Testis (tissue), 2 donors: ENCODE data around the gene VAMP5.

Experiments
- CTCF ChIP-seq, 3 experiments: fragments of 450-650 bp in 2 of 3; fragments of 200-600 bp in 1 of 3; sonication (generic) in 1 of 3; IDR thresholded peaks; one replicate each; pipeline ENCODE4 v1.5.1; 2016 to 2019; ENCODE audit warnings: antibody characterized with exemption in 3 of 3, mild to moderate bottlenecking in 2 of 3, moderate library complexity in 1 of 3
- POLR2A ChIP-seq: fragments of 450-650 bp; IDR thresholded peaks from one replicate; pipeline ENCODE4 v1.6.1; 2017; ENCODE audit warnings: antibody characterized with exemption, mild to moderate bottlenecking, moderate library complexity

GRCh38 chr2:85602476-85603234, 18.4 kb downstream of the VAMP5 start, which contains the start of gene TMEM150A:
- TF ChIP-seq CTCF (IDR thresholded peaks at IDR 0.05): peak in 1 of 3 experiments; percentile 21
- no peak for TF ChIP-seq POLR2A
